GM21786 (cell line): ENCODE results near the gene NRXN3.

Source experiments
- ATAC-seq: cut with Tn5 transposase; IDR thresholded peaks from one replicate; pipeline ENCODE4 v1.9.1; 2021; ENCODE audit not compliant: unreplicated experiment

NRXN3 gene

GRCh38 chr14:79175671-79176070, 1005.5 kb downstream of the NRXN3 start:
- no peak for ATAC-seq

- no peak for ATAC-seq
Measured at GRCh38 chr14:79177106-79177505, 1006.9 kb downstream of the NRXN3 start.

DNA sequence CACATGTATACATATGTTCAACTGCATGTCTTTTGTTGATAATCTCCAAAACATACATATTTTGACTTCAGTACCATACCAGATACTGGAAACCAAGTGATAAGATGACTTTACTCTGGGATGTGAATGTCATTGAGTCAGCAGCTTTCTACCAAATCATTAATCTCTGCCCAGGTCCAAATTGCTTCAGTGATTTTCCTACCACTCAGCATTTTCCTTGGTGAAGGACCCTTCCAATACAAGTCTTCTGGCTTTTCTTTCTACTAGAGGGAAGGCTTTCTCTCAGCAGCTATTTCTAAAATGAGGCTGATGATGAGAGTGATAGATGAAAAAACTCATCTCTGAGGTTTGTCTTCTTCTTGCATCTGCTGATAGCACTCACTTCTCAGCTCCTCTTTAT, 1008.5 kb downstream of the NRXN3 start:
- no peak for ATAC-seq

- no peak for ATAC-seq
Measured at GRCh38 chr14:79179985-79180384, 1009.8 kb downstream of the NRXN3 start.

GRCh38 chr14:79180656-79181055, 1010.5 kb downstream of the NRXN3 start:
- ATAC-seq: no peak

- ATAC-seq: no peak
Measured at GRCh38 chr14:79186523-79186922, 1016.4 kb downstream of the NRXN3 start.

- no peak for ATAC-seq
Measured at GRCh38 chr14:79193689-79194477, 1023.7 kb downstream of the NRXN3 start.

DNA sequence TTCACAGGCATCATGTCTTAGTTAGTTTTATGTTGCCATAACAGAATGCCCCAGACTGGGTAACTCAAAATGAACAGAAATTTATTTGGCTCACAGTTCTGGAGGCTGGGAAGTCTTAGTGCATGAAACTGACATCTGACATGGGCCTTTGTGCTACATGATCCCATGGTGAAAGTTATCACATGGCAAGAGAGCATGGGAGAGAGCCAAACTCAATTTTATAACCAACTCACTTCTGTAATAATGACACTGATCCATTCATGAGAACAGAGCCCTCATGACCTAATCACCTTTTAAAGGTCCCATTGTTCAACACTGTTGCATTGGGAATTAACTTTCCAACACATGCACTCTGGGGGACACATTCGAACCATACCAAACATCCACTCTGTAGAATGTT, 1026.0 kb downstream of the NRXN3 start:
- no peak for ATAC-seq

GRCh38 chr14:79197516-79197915, 1027.3 kb downstream of the NRXN3 start:
- ATAC-seq: no peak

GRCh38 chr14:79199217-79199616, 1029.0 kb downstream of the NRXN3 start:
- ATAC-seq: no peak

DNA sequence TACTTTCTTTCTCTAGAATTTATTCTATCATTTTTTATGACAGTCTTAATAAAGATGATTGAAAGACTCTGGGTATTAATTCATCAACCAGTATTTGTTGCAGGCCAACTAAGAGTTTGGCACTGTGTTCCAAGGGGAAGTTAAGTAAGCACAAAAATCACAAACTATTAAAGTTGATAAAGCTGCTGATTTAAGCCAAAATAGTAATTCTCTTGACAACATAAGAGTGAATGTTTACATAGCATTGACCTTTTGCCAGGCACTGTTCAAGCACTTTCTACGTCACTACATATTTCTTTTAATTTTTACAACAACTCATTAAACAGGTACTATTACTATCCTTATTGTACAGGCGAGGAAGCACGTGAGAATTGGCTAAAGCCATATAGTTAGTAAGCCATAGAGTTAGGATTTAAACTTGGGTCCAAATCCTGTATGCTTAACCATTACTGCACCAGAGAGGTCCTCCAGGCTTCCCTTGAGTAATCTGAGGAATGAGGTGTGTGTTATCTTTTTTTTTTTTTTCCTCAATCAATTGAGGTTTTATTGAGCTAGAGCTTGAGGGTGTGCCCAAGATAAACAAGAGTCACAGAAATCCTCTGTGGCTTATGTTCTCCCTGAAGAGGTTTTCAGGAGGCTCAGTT, 1031.5 kb downstream of the NRXN3 start:
- ATAC-seq: no peak

- ATAC-seq: no peak
Measured at GRCh38 chr14:79204591-79204990, 1034.4 kb downstream of the NRXN3 start.

- no peak for ATAC-seq
Measured at GRCh38 chr14:79209418-79209817, 1039.2 kb downstream of the NRXN3 start.

DNA sequence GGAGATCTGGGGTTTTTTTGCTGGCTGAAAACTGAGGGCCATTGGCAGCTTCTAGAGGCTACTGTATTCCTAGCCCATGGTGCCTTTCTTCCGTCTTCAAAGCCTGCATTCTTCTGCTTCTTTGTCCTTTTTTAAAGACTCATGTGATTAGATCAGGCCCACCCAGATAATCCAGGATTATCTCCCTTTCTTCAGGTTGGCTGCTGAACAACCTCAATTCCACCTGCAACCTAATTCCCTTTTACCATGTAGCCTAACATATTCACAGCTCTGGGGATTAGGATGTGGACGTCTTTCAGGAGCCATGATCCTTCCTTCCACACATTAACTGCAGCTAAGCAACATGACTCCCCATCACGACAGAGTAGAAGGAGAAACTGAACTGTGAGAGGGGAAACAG, 1055.6 kb downstream of the NRXN3 start:
- ATAC-seq: no peak

- ATAC-seq: no peak
Measured at GRCh38 chr14:79229383-79229909, 1059.3 kb downstream of the NRXN3 start.

DNA sequence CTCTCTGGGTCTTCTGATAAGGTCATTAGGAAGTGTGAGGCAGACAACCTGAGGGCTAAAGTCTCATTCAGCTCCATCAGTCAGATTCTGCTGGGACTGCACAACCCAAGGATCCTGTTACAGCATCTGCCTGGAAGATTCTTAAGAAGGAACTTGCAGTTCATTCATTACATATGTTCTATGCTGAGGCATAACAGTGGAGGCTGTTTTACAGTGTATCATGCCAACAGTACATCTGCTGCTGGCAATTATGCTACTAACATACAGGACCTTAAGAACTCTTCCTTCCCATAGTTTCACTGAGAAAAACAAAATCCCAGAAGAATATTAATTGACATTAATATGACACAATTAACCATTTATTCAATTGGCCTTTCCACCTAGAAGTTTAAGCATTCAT, 1072.5 kb downstream of the NRXN3 start:
- no peak for ATAC-seq

GRCh38 chr14:79246173-79246572, 1076.0 kb downstream of the NRXN3 start:
- ATAC-seq: no peak

- no peak for ATAC-seq
Measured at GRCh38 chr14:79248126-79248525, 1078.0 kb downstream of the NRXN3 start.

GRCh38 chr14:79248771-79249170, 1078.6 kb downstream of the NRXN3 start:
- no peak for ATAC-seq

DNA sequence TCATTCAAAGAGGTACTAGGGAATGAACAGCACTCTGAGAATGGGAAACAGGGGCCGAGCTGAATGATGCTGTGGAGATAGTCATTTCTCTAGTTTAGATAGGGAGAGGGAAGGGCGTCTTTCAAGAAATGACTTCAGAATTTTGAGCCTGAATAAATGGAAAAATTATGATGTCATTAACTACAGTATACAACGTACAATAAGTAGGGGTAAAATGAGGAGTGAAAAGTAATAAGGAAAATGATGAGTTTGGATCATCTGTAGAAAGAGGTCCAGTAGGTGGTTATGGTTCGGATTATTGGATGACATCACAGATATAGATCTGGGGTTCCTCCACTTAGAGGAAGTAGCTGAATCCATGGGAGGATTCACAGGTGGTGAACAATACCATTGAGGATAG, 1081.1 kb downstream of the NRXN3 start:
- no peak for ATAC-seq

GRCh38 chr14:79253576-79253975, 1083.4 kb downstream of the NRXN3 start:
- ATAC-seq: no peak

DNA sequence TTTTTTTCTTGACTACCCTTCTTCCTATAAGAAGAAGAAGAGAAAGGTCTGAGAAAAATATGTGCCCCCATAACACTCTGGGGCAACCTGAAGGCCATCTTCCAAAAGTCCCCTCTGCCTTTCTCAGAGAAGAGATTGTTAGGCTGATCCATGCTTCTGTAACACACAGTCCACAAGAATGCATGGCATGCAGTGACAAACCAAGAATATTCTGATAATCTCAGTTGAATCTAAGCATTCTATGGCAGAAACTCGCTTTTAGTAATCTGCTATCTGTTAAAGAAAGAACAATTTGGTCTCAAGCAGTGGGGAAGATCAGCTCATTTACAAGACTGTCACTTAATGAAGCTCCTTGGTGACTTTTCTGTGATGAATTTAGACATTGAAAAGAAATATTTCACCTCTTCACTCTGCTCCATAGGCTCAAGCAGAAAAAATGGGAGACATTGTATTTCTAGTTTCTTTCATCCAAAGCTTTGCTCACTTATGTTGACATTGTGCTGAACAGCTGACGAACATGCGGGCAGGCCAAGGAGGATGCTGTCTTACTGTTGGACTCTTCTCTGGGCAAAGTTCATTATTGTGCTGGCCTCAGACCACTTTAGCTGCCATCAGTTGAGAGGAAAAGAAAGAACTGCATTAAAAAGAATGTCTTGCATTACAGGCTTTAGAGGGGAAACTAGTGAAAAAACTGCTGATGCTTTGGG, 1084.0 kb downstream of the NRXN3 start:
- ATAC-seq: no peak
